Loucy (cell line): Measurements from ENCODE around the gene ALX3.

Experiments
- H2AFZ ChIP-seq: fragments of 200-600 bp; sonication (generic); 2 replicates; pipeline ENCODE4 v1.6.0; 2016; ENCODE audit warnings: antibody characterized with exemption, mild to moderate bottlenecking, low read length, moderate library complexity
- H3F3A ChIP-seq: fragments of 200-600 bp; 2 replicates; pipeline ENCODE4 v1.6.0; 2016; ENCODE audit warnings: antibody characterized with exemption, low read depth, mild to moderate bottlenecking
- H3K27me3 ChIP-seq: fragments of 200-600 bp; sonication (generic); 2 replicates; pipeline ENCODE4 v1.6.1; 2014; ENCODE audit warnings: low read length, mild to moderate bottlenecking; ENCODE audit not compliant: insufficient read depth, poor library complexity, severe bottlenecking
- H3K36me3 ChIP-seq: fragments of 200-600 bp; sonication (generic); 2 replicates; pipeline ENCODE4 v1.6.1; 2016; ENCODE audit warnings: low read length; ENCODE audit not compliant: insufficient read depth
- H3K4me1 ChIP-seq: fragments of 200-600 bp; sonication (generic); 2 replicates; pipeline ENCODE4 v1.5.1; 2014; ENCODE audit warnings: low read length, mild to moderate bottlenecking; ENCODE audit not compliant: insufficient read depth, poor library complexity, severe bottlenecking
- H3K4me2 ChIP-seq: fragments of 200-600 bp; sonication (generic); 2 replicates; pipeline ENCODE4 v1.6.0; 2014; ENCODE audit warnings: antibody characterized with exemption, low read length, low read depth, mild to moderate bottlenecking; ENCODE audit not compliant: poor library complexity, severe bottlenecking
- H3K4me3 ChIP-seq: fragments of 200-600 bp; sonication (generic); 2 replicates; pipeline ENCODE4 v1.5.1; 2014; ENCODE audit warnings: low read length, mild to moderate bottlenecking, mixed read lengths; ENCODE audit not compliant: poor library complexity, severe bottlenecking
- H3K79me2 ChIP-seq: fragments of 200-600 bp; sonication (generic); 2 replicates; pipeline ENCODE4 v1.6.1; 2014; ENCODE audit warnings: low read length; ENCODE audit not compliant: insufficient read depth
- H3K9ac ChIP-seq: fragments of 200-600 bp; sonication (generic); 2 replicates; pipeline ENCODE4 v1.6.0; 2014; ENCODE audit warnings: mild to moderate bottlenecking, low read depth, low read length, moderate library complexity; ENCODE audit not compliant: poor library complexity, severe bottlenecking
- H3K9me2 ChIP-seq: fragments of 200-600 bp; sonication (generic); replicated peaks from 2 replicates; pipeline ENCODE4 v1.6.1; 2016; ENCODE audit warnings: low read depth, low read length, mixed read lengths
- H3K9me3 ChIP-seq: fragments of 200-600 bp; sonication (generic); 2 replicates; pipeline ENCODE4 v1.6.1; 2014; ENCODE audit warnings: mild to moderate bottlenecking, antibody characterized with exemption, low read length, low read depth; ENCODE audit not compliant: insufficient read depth
- H4K20me1 ChIP-seq: fragments of 200-600 bp; sonication (generic); 2 replicates; pipeline ENCODE4 v1.6.0; 2014; ENCODE audit warnings: antibody characterized with exemption, low read length, mild to moderate bottlenecking; ENCODE audit not compliant: insufficient read depth, poor library complexity, severe bottlenecking
- EZH2phosphoT487 ChIP-seq: fragments of 200-600 bp; IDR thresholded peaks from 2 replicates; pipeline ENCODE4 v1.6.1; 2018; ENCODE audit warnings: antibody characterized with exemption, mild to moderate bottlenecking, moderate library complexity, borderline replicate concordance
- TF ChIP-seq, protein P1 (sequence below): fragments of 200-600 bp; sonication (generic); conservative IDR thresholded peaks from 2 replicates; pipeline ENCODE4 v1.5.1; 2014; ENCODE audit warnings: mild to moderate bottlenecking, antibody characterized with exemption, low read length

Gene ALX3

DNA sequence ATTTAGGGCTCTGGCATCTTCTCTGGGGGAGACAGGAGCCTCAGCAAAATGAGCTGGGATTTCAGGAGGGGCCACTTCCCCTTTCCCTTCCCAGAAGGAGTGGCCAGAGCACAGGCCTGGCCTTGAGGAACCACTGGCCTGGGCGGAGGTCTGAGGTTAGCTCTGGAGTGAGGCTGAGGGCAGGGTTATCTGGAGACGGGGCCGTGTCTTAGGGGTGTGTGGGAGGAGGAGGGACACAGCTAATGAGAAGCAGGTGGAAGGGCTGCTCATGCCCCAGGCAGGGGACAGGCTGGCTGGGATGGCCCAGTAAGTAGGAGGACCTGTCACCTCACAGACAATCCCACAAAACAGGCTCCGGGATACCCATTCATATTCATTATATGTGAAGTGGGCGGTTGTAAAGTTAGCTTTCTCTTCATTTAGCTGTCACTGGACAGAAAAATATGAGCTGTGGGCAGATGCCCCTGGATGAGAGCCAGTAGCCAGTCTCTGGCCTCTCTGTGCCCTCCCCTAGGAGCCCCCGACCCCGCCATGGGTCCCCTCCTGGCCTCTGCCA is 12.4 kb downstream of the ALX3 start:
- H2AFZ ChIP-seq: no peak overlapping the region
- H4K20me1 ChIP-seq: peaks cover 6% of the 10 kb centered on the region
- peaks cover 44% of the 10 kb centered on the region; the same call in 1 of the 2 replicates for H3K36me3 ChIP-seq
- no peaks in the 10 kb centered on the region for H3K79me2 ChIP-seq
- no peak for TF ChIP-seq EZH2phosphoT487
- TF ChIP-seq, protein P1, sequence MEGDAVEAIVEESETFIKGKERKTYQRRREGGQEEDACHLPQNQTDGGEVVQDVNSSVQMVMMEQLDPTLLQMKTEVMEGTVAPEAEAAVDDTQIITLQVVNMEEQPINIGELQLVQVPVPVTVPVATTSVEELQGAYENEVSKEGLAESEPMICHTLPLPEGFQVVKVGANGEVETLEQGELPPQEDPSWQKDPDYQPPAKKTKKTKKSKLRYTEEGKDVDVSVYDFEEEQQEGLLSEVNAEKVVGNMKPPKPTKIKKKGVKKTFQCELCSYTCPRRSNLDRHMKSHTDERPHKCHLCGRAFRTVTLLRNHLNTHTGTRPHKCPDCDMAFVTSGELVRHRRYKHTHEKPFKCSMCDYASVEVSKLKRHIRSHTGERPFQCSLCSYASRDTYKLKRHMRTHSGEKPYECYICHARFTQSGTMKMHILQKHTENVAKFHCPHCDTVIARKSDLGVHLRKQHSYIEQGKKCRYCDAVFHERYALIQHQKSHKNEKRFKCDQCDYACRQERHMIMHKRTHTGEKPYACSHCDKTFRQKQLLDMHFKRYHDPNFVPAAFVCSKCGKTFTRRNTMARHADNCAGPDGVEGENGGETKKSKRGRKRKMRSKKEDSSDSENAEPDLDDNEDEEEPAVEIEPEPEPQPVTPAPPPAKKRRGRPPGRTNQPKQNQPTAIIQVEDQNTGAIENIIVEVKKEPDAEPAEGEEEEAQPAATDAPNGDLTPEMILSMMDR: no peak
- H3F3A ChIP-seq: no peaks in the 10 kb centered on the region
- H3K4me3 ChIP-seq: no peak overlapping the region
- H3K4me2 ChIP-seq: no peak overlapping the region
- no peaks in the 10 kb centered on the region for H3K4me1 ChIP-seq
- no peaks in the 10 kb centered on the region for H3K9me3 ChIP-seq
- no peaks in the 10 kb centered on the region for H3K9me2 ChIP-seq
- no peak overlapping the region for H3K9ac ChIP-seq
- H3K27me3 ChIP-seq: no peaks in the 10 kb centered on the region

DNA sequence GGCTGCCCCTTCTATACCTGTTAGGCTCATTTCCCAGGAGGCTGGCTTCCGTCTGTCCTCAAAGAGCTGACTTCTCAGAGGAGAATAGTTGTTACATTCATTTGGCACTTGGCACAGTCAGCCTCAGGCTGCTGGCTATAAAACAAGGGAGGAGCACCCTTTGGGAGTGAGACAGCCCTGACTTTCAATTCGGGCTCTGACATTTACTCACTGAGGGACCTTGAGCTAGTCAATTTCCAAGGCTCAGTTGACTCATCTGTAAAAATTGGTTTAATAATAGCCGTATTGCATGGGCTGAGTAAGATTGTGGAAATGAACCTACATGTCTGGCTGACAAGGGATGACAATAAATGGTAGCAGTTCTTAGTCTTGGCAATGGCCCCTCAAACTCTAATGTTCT is 13.7 kb downstream of the ALX3 start:
- Histone ChIP-seq H3F3A (no peaks in the 10 kb centered on the region), H3K27me3 (no peaks in the 10 kb centered on the region), H3K79me2 (no peaks in the 10 kb centered on the region), H3K4me3 (no peak overlapping the region), H3K9ac (no peak overlapping the region), H3K9me2 (no peaks in the 10 kb centered on the region), H3K36me3 (peaks cover 56% of the 10 kb centered on the region; the same call in 1 of the 2 replicates), H3K9me3 (no peaks in the 10 kb centered on the region), H2AFZ (no peak overlapping the region), H3K4me1 (no peaks in the 10 kb centered on the region), H4K20me1 (peaks cover 6% of the 10 kb centered on the region), H3K4me2 (no peak overlapping the region)
- TF ChIP-seq, protein P1: no peak
- TF ChIP-seq EZH2phosphoT487: no peak

DNA sequence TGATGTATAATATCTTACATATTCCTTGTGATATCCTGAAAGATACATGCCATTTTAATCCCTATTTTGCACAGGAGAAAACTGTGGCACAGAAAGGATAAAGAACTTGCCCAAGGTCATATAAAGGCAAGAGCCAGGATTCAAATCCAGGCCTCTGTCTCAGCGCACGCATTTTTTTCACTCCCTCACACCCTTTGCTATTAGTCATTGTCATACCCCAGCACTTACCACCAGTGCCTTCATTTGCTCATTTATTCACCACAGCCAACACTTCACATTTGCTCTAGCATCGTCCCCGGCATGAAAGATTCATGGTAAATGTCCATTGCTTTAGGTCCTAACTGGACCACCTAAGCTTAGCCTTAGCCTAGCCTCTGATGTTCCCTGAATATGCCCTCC is 14.2 kb downstream of the ALX3 start:
- peaks cover 61% of the 10 kb centered on the region; the same call in 1 of the 2 replicates for H3K36me3 ChIP-seq
- no peak for TF ChIP-seq EZH2phosphoT487
- TF ChIP-seq, protein P1: no peak

More for the DNA sequence above, 14.2 kb downstream of the ALX3 start:
- no peak overlapping the region for H3K4me3 ChIP-seq
- H3K9me2 ChIP-seq: no peaks in the 10 kb centered on the region
- H3F3A ChIP-seq: no peaks in the 10 kb centered on the region
- no peaks in the 10 kb centered on the region for H3K9me3 ChIP-seq
- peaks cover 6% of the 10 kb centered on the region for H4K20me1 ChIP-seq
- H3K4me1 ChIP-seq: no peaks in the 10 kb centered on the region
- no peaks in the 10 kb centered on the region for H3K79me2 ChIP-seq
- H3K9ac ChIP-seq: no peak overlapping the region
- H3K4me2 ChIP-seq: no peak overlapping the region
- no peaks in the 10 kb centered on the region for H3K27me3 ChIP-seq
- no peak overlapping the region for H2AFZ ChIP-seq
